H1 (cell line): ENCODE results near the gene WDR43. TPM values are rescaled to one million over a fixed set of nuclear protein-coding genes. Genes with fewer than 3 reads are reported as not detected.
A peak's percentile ranks its signal among the peaks of the same experiment; 100 is the strongest.

Experiments
- CTCF ChIA-PET: fragments of 300-600 bp; sonication (Branson Sonifier 250); formaldehyde crosslinking; loops from one replicate; lab custom pipeline; 2021; ENCODE audit not compliant: partially characterized antibody; lab: Charles Lee
- POLR2A ChIA-PET: fragments of 300-600 bp; sonication (Branson Sonifier 250); formaldehyde crosslinking; loops from one replicate; lab custom pipeline; 2021; ENCODE audit warnings: inconsistent platforms; ENCODE audit not compliant: partially characterized antibody; lab: Charles Lee
- DNase-seq, 2 experiments: peaks; one replicate each; pipeline versions ENCODE4 v3.0.0 to v3.0.0-alpha.2; 2010 to 2022; ENCODE audit warnings: low spot score in 2 of 2, low read depth in 1 of 2, mixed read lengths in 1 of 2
- FAIRE-seq: peaks from 2 replicates; lab custom pipeline; 2011; peaks lifted over from hg19 to GRCh38; lab: Jason Lieb, UNC
- H2AFZ ChIP-seq: 2 replicates; pipeline ENCODE4 v1.8.1; 2012; ENCODE audit warnings: low read length, inconsistent platforms
- H2AK5ac ChIP-seq: 2 replicates; pipeline ENCODE4 v1.6.1; 2013; ENCODE audit warnings: low read depth, low read length
- H2BK120ac ChIP-seq: replicated peaks from 2 replicates; pipeline ENCODE3; 2013; ENCODE audit warnings: low read depth, low read length, inconsistent platforms
- H2BK12ac ChIP-seq: 2 replicates; pipeline ENCODE4 v1.6.1; 2013; ENCODE audit warnings: low read depth, low read length
- H2BK15ac ChIP-seq: 2 replicates; pipeline ENCODE4 v1.6.1; 2013; ENCODE audit warnings: low read length
- H2BK20ac ChIP-seq: 2 replicates; pipeline ENCODE4 v1.6.1; 2013; ENCODE audit warnings: low read length
- H2BK5ac ChIP-seq: 2 replicates; pipeline ENCODE4 v1.6.1; 2013; ENCODE audit warnings: low read depth, low read length
- H3K14ac ChIP-seq: 2 replicates; pipeline ENCODE4 v1.6.1; 2013; ENCODE audit warnings: inconsistent platforms; ENCODE audit not compliant: insufficient read length
- H3K18ac ChIP-seq: 2 replicates; pipeline ENCODE4 v1.6.1; 2013; ENCODE audit warnings: low read length; ENCODE audit errors: extremely low read depth
- H3K23ac ChIP-seq: 2 replicates; pipeline ENCODE4 v1.6.1; 2013; ENCODE audit warnings: inconsistent platforms; ENCODE audit not compliant: insufficient read length
- H3K23me2 ChIP-seq: 2 replicates; pipeline ENCODE4 v1.6.1; 2013; ENCODE audit warnings: low read depth, low read length
- H3K27ac ChIP-seq: 2 replicates; pipeline ENCODE4 v1.6.1; 2011; ENCODE audit warnings: low read depth, low read length, inconsistent platforms
- H3K27me3 ChIP-seq, 4 experiments: replicated peaks in 1 of 4; 1 replicate in 1 of 4; 2 replicates in 3 of 4; pipeline versions ENCODE4 v1.6.1 to v1.8.1; 2011 to 2013; ENCODE audit warnings: low read length in 3 of 4, mild to moderate bottlenecking in 3 of 4, inconsistent platforms in 2 of 4, mixed read lengths in 2 of 4, moderate library complexity in 1 of 4; ENCODE audit not compliant: control insufficient read depth in 3 of 4, insufficient read depth in 3 of 4; ENCODE audit errors: extremely low read depth in 1 of 4
- H3K36me3 ChIP-seq, 4 experiments: 2 replicates each; pipeline versions ENCODE4 v1.6.1 to v1.8.1; 2011 to 2013; ENCODE audit warnings: mild to moderate bottlenecking in 4 of 4, low read length in 3 of 4, moderate library complexity in 2 of 4, control low read depth in 1 of 4, inconsistent platforms in 1 of 4; ENCODE audit not compliant: insufficient read depth in 4 of 4, control insufficient read depth in 2 of 4
- H3K4ac ChIP-seq: replicated peaks from 2 replicates; pipeline ENCODE3; 2013; ENCODE audit warnings: low read length, low read depth, mixed read lengths, inconsistent platforms; ENCODE audit not compliant: insufficient read length
- H3K4me1 ChIP-seq, 4 experiments: replicated peaks in 1 of 4; 1 replicate in 1 of 4; 2 replicates in 3 of 4; pipeline versions ENCODE4 v1.6.1 to v1.8.1; 2011 to 2013; ENCODE audit warnings: low read length in 3 of 4, inconsistent platforms in 2 of 4, mixed read lengths in 1 of 4; ENCODE audit not compliant: insufficient read depth in 4 of 4, control insufficient read depth in 3 of 4
- H3K4me2 ChIP-seq, 2 experiments: 2 replicates each; pipeline versions ENCODE4 v1.6.1 to v1.8.1; 2011 to 2013; ENCODE audit warnings: low read depth in 2 of 2, low read length in 2 of 2, control low read depth in 1 of 2, inconsistent platforms in 1 of 2, mild to moderate bottlenecking in 1 of 2; ENCODE audit not compliant: insufficient read depth in 1 of 2
- H3K4me3 ChIP-seq, 4 experiments: fragments of 200-600, 300-600 bp in 1 of 4; sonication (generic), shearing (Covaris generic), sonication (Bioruptor Twin) in 1 of 4; 2 replicates each; pipeline versions ENCODE4 v1.5.1 to v1.8.1; 2011 to 2016; ENCODE audit warnings: low read length in 4 of 4, low read depth in 3 of 4, control low read depth in 2 of 4, inconsistent platforms in 2 of 4, mild to moderate bottlenecking in 2 of 4, mixed read lengths in 1 of 4, moderate library complexity in 1 of 4; ENCODE audit not compliant: insufficient read depth in 2 of 4; ENCODE audit errors: extremely low read depth in 1 of 4
- H3K56ac ChIP-seq: replicated peaks from 2 replicates; pipeline ENCODE3; 2013; ENCODE audit warnings: low read depth, mild to moderate bottlenecking, mixed read lengths, low read length, inconsistent platforms; ENCODE audit not compliant: insufficient read length
- H3K79me1 ChIP-seq: 2 replicates; pipeline ENCODE4 v1.6.1; 2013; ENCODE audit warnings: low read depth, low read length, control low read depth
- H3K79me2 ChIP-seq, 2 experiments: 2 replicates each; pipeline versions ENCODE4 v1.6.1 to v1.8.1; 2012 to 2013; ENCODE audit warnings: low read length in 2 of 2, mild to moderate bottlenecking in 2 of 2, inconsistent platforms in 1 of 2; ENCODE audit not compliant: insufficient read depth in 2 of 2, control insufficient read depth in 1 of 2
- H3K9ac ChIP-seq, 4 experiments: replicated peaks in 1 of 4; 1 replicate in 1 of 4; 2 replicates in 3 of 4; pipeline versions ENCODE4 v1.6.1 to v1.8.1; 2011 to 2013; ENCODE audit warnings: low read depth in 3 of 4, low read length in 3 of 4, control low read depth in 2 of 4, mild to moderate bottlenecking in 2 of 4, moderate library complexity in 2 of 4, inconsistent platforms in 1 of 4; ENCODE audit errors: extremely low read depth in 1 of 4
- H3K9me3 ChIP-seq, 2 experiments: 2 replicates each; pipeline versions ENCODE4 v1.6.1 to v1.8.1; 2012 to 2013; ENCODE audit warnings: mild to moderate bottlenecking in 2 of 2, moderate library complexity in 2 of 2, control low read depth in 1 of 2, inconsistent platforms in 1 of 2, low read depth in 1 of 2, low read length in 1 of 2, mixed read lengths in 1 of 2; ENCODE audit not compliant: insufficient read depth in 2 of 2
- H4K20me1 ChIP-seq, 2 experiments: replicated peaks in 1 of 2; 2 replicates each; pipeline versions ENCODE3 to v1.8.1; 2011 to 2013; ENCODE audit warnings: inconsistent platforms in 2 of 2, low read length in 2 of 2, mild to moderate bottlenecking in 1 of 2; ENCODE audit not compliant: insufficient read depth in 2 of 2, control insufficient read depth in 1 of 2
- H4K5ac ChIP-seq: 2 replicates; pipeline ENCODE4 v1.6.1; 2013; ENCODE audit warnings: low read length, low read depth, mixed read lengths, inconsistent platforms; ENCODE audit not compliant: insufficient read length
- H4K8ac ChIP-seq: 2 replicates; pipeline ENCODE4 v1.8.0; 2013; ENCODE audit warnings: mild to moderate bottlenecking, moderate library complexity, low read length, inconsistent platforms; ENCODE audit not compliant: insufficient read depth; ENCODE audit errors: extremely low read depth
- H4K91ac ChIP-seq: replicated peaks from 2 replicates; pipeline ENCODE3; 2013; ENCODE audit warnings: low read length, mixed read lengths, inconsistent platforms; ENCODE audit not compliant: insufficient read length
- CBX8 ChIP-seq: fragments of 300-800, 300-1000 bp; sonication (generic); IDR thresholded peaks from 2 replicates; pipeline ENCODE4 v1.7.1; 2016; ENCODE audit warnings: low read depth, low read length, borderline replicate concordance
- EP300 ChIP-seq, 2 experiments: IDR thresholded peaks; 1 replicate in 1 of 2; 2 replicates in 1 of 2; pipeline ENCODE4 v1.6.1; 2011 to 2012; ENCODE audit warnings: low read depth in 2 of 2, low read length in 2 of 2, mild to moderate bottlenecking in 2 of 2, borderline replicate concordance in 1 of 2, inconsistent platforms in 1 of 2, moderate library complexity in 1 of 2
- KDM4A ChIP-seq: IDR thresholded peaks from one replicate; pipeline ENCODE4 v1.7.1; 2012; ENCODE audit warnings: low read depth, mild to moderate bottlenecking, moderate library complexity, low read length, inconsistent platforms; ENCODE audit not compliant: severe bottlenecking
- RXRA ChIP-seq: IDR thresholded peaks from 2 replicates; pipeline ENCODE4 v1.6.1; 2011; ENCODE audit warnings: low read depth, mild to moderate bottlenecking, low read length, moderate library complexity; ENCODE audit not compliant: insufficient read depth
- SIRT6 ChIP-seq: IDR thresholded peaks from one replicate; pipeline ENCODE4 v1.7.1; 2012; ENCODE audit warnings: low read length, inconsistent platforms
- SIX5 ChIP-seq: IDR thresholded peaks from 2 replicates; pipeline ENCODE4 v1.6.1; 2011; ENCODE audit warnings: mild to moderate bottlenecking, low read depth, low read length
- SRF ChIP-seq: IDR thresholded peaks from 2 replicates; pipeline ENCODE4 v1.6.1; 2011; ENCODE audit warnings: mild to moderate bottlenecking, low read depth, low read length, moderate library complexity
- SUZ12 ChIP-seq: fragments of 200-600 bp; sonication (generic); IDR thresholded peaks from 2 replicates; pipeline ENCODE4 v1.6.1; 2012; ENCODE audit warnings: mild to moderate bottlenecking, inconsistent platforms, low read length, moderate library complexity, mixed read lengths
- YY1 ChIP-seq: IDR thresholded peaks from 2 replicates; pipeline ENCODE4 v1.6.1; 2011; ENCODE audit warnings: low read depth, mild to moderate bottlenecking, low read length
- WGBS, 2 experiments: shearing (Covaris generic) in 1 of 2; methylation state at CpG; one replicate each; pipeline versions ENCODE4 v1.1.6 to v1.1.7; 2013 to 2015; ENCODE audit warnings: low lambda C conversion rate in 2 of 2, mixed read lengths in 2 of 2, inconsistent platforms in 1 of 2, low coverage in 1 of 2, missing lambda C conversion rate in 1 of 2; ENCODE audit not compliant: insufficient replicate concordance in 2 of 2, insufficient coverage in 1 of 2, insufficient read length in 1 of 2; ENCODE audit errors: extremely low coverage in 1 of 2, missing lambda C conversion rate in 1 of 2; 5-methylcytosine and 5-hydroxymethylcytosine counted together
- polyA plus RNA-seq, 7 experiments: library from polyadenylated mRNA; depleted of rRNA in 3 of 7; stranded (reverse) in 5 of 7; unstranded in 2 of 7; fragments of >200 nt in 5 of 7; fragments of 200-250 nt in 2 of 7; gene quantifications; 1 replicate in 5 of 7; 2 replicates in 1 of 7; 4 replicates in 1 of 7; pipeline versions ENCODE4 v1.2.1 to v1.2.3, GENCODE V29; 2011 to 2013; ENCODE audit warnings: missing spikeins in 2 of 7, mixed read lengths in 2 of 7
- total RNA-seq: library from RNA; stranded (reverse); fragmentation: NEBNext Ultra II Directional; extraction: Animal tissue kit (Norgen Biotek cat#: 25700); gene quantifications from 2 replicates; pipeline ENCODE4 v1.2.1, GENCODE V29; 2021
- TF ChIP-seq, protein P1 (sequence below): IDR thresholded peaks from 2 replicates; pipeline ENCODE4 v1.6.1; 2012; ENCODE audit warnings: inconsistent platforms

Gene WDR43
- total and polyA plus RNA-seq, 2 of the 8 experiments (the other 6 are each of a cell fraction or from before 2014, with no cell fraction given), result 57.8 to 142 TPM

DNA sequence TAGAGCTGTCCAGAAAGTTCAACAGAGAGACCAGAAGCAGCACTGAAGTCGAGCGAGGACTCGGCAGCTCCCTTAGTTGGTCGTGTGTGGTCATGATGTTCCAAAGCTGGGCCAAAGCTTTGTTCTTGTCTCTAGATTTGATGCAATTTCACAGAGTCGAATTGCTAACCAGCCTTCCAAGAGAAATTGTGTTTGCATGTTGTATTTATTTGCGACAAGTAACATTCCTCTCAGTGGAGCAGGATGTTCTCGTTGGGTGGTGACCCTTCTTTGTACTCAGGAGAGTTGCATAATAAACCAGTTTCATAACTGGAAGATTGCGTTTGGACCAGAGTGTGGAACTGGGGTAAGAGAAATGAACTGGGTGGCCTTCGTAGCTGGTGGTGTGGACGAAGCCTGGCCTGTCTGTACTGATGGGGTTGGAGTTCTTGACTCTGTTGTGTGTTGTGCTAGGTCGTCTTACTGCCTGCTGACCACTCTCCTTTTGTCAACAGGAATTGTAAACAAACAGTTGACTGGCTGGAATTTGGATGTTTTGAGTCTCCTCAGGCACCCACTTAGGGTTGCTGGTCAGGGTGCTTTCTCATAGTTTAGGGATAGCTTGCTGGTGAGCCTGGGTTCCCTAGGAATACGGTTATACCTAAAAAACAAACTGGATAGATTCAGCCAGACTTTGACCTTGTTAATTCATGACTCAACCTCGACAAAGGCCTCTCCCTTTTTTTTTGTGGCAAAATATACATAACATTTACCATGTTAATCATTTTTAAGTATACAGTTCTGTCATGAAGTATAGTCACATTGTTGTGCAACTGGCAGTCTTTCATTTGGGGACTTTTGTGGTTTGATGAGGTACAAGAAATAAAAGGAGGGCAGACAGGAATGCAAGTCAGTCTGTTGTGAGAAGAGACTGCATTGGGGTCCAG lies 57.7 kb downstream of the WDR43 start:
- no peak overlapping the region for H3K14ac ChIP-seq
- no peak overlapping the region for H3K4ac ChIP-seq
- H3K27me3 ChIP-seq, result peaks cover 0 to 1% (median 0%) of the 10 kb centered on the region in 4 experiments; a peak in 1 of 7 replicates
- FAIRE-seq (no peak), DNase-seq (no peak)
- peaks cover 4 to 9% (median 6%) of the 10 kb centered on the region in 4 experiments; a peak in 6 of 7 replicates for H3K4me1 ChIP-seq
- H3K36me3 ChIP-seq, result peaks cover 5 to 25% (median 18%) of the 10 kb centered on the region in 4 experiments; a peak in 6 of 8 replicates
- H3K4me2 ChIP-seq, result peak overlapping the region; percentile 11 to 38; a peak in 2 of 4 replicates
- H3K23me2 ChIP-seq, result no peaks in the 10 kb centered on the region
- H4K8ac ChIP-seq, result no peak overlapping the region
- H4K5ac ChIP-seq, result no peak overlapping the region
- H2AFZ ChIP-seq, result no peak overlapping the region
- no peak overlapping the region for H2AK5ac ChIP-seq
- 81% methylated on average over 13 of the region's 13 CpGs; no CpG with 5 or more reads in 1 of the 2 experiments for WGBS, 2 experiments
- peaks cover 0 to 3% of the 10 kb centered on the region in 2 experiments for H4K20me1 ChIP-seq
- H2BK120ac ChIP-seq, result no peak overlapping the region
- H3K23ac ChIP-seq, result no peak overlapping the region
- H3K79me1 ChIP-seq, result no peaks in the 10 kb centered on the region
- no peak overlapping the region for H3K27ac ChIP-seq
- no peak overlapping the region for H4K91ac ChIP-seq
- H2BK20ac ChIP-seq, result 0 out of 2 replicates have a peak overlapping the region, but pooled peaks have one; percentile 16
- no peak overlapping the region for H2BK15ac ChIP-seq
- ChIA-PET CTCF (interaction anchor here (0.6 to 1.8 kb wide), 8 partner anchors 15 to 244 kb away, joined by 3 to 8 read pairs (median 3); no protein-coding TSS in a partner anchor), POLR2A (interaction anchor here (3.6 kb wide), 1 partner anchor 10 kb away, joined by 16 read pairs; no protein-coding TSS in a partner anchor)
- H3K79me2 ChIP-seq, result no peaks in the 10 kb centered on the region
- H3K56ac ChIP-seq, result no peak overlapping the region
- H3K9me3 ChIP-seq, result peaks cover 14 to 21% of the 10 kb centered on the region in 2 experiments; a peak in 3 of 4 replicates
- 0 out of 2 replicates have a peak overlapping the region, but pooled peaks have one; percentile 32 for H2BK5ac ChIP-seq
- H2BK12ac ChIP-seq, result no peak overlapping the region
- H3K4me3 ChIP-seq, result no peak overlapping the region
- no peak overlapping the region; the same call in 1 of the 2 replicates for H3K18ac ChIP-seq
- H3K9ac ChIP-seq, result peak overlapping the region in 1 of 4 experiments; percentile 37; a peak in 2 of 7 replicates
- no peak for TF ChIP-seq EP300 (IDR thresholded peaks at IDR 0.05; ENCODE audit: borderline replicate concordance in 1 of 2, low read depth in 2 of 2, low read length in 2 of 2)
- TF ChIP-seq YY1, result no peak
- TF ChIP-seq, protein P1, sequence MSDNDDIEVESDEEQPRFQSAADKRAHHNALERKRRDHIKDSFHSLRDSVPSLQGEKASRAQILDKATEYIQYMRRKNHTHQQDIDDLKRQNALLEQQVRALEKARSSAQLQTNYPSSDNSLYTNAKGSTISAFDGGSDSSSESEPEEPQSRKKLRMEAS, result no peak
- TF ChIP-seq CBX8, result no peak
- TF ChIP-seq RXRA, result no peak
- no peak for TF ChIP-seq KDM4A
- TF ChIP-seq SIX5, result no peak
- no peak for TF ChIP-seq SUZ12
- TF ChIP-seq SIRT6, result no peak
- TF ChIP-seq SRF, result no peak
